ENCODE data around the gene GAS2L2. TPM values are rescaled to one million over a fixed set of nuclear protein-coding genes. Genes with fewer than 3 reads are reported as not detected.
A peak's percentile ranks its signal among the peaks of the same experiment; 100 is the strongest.

GAS2L2 gene
- total and polyA plus RNA-seq, 4 donors: 1.6 to 11.5 (median 3.9) TPM

- Histone ChIP-seq H3K36me3 (ENCODE audit: control insufficient read depth in 4 of 4, insufficient read depth in 4 of 4, low read length in 4 of 4) (peaks cover 4 to 21% (median 16%) of the 10 kb centered on the region in 4 donors), H3K9ac (ENCODE audit: insufficient read depth in 1 of 2, low read length in 2 of 2) (no peak overlapping the region), H3K27ac (ENCODE audit: low read depth in 1 of 2, low read length in 1 of 2) (peak overlapping the region; percentile 21 to 86), H3K4me1 (ENCODE audit: control insufficient read depth in 5 of 5, insufficient read depth in 5 of 5, low read length in 5 of 5) (peaks cover 6 to 34% (median 13%) of the 10 kb centered on the region in 5 donors), H3K4me3 (no peak overlapping the region), H3K9me3 (ENCODE audit: control insufficient read depth in 4 of 4, insufficient read depth in 3 of 4, low read length in 3 of 4) (no peaks in the 10 kb centered on the region), H3K27me3 (ENCODE audit: control insufficient read depth in 3 of 3, insufficient read depth in 3 of 3, low read length in 2 of 3) (no peaks in the 10 kb centered on the region)
- ATAC-seq (ENCODE audit: insufficient read depth, low FRiP score): no peak
- 41 to 70% methylated on average over 4 of the region's 4 CpGs for WGBS, 2 donors
- no peak for TF ChIP-seq CTCF (IDR thresholded peaks at IDR 0.05; ENCODE audit: control extremely low read depth, extremely low read depth)
- DNase-seq: peak in 2 of 3 donors; percentile 49 to 69
These were observed 36.1 kb downstream of the GAS2L2 start for GRCh38 chr17:35716897-35717465.

- Histone ChIP-seq H3K4me3 (no peak overlapping the region), H3K9ac (ENCODE audit: insufficient read depth in 1 of 2, low read length in 2 of 2) (no peak overlapping the region), H3K27me3 (ENCODE audit: control insufficient read depth in 3 of 3, insufficient read depth in 3 of 3, low read length in 2 of 3) (no peaks in the 10 kb centered on the region), H3K36me3 (ENCODE audit: control insufficient read depth in 4 of 4, insufficient read depth in 4 of 4, low read length in 4 of 4) (peaks cover 5 to 25% (median 15%) of the 10 kb centered on the region in 4 donors), H3K27ac (ENCODE audit: low read depth in 1 of 2, low read length in 1 of 2) (peak overlapping the region in 1 of 2 donors; percentile 86), H3K9me3 (ENCODE audit: control insufficient read depth in 4 of 4, insufficient read depth in 3 of 4, low read length in 3 of 4) (no peaks in the 10 kb centered on the region), H3K4me1 (ENCODE audit: control insufficient read depth in 5 of 5, insufficient read depth in 5 of 5, low read length in 5 of 5) (peaks cover 8 to 35% (median 13%) of the 10 kb centered on the region in 5 donors)
- WGBS, 2 donors: 89 to 92% methylated on average over 3 of the region's 3 CpGs
- DNase-seq (no peak), ATAC-seq (ENCODE audit: insufficient read depth, low FRiP score) (no peak)
- no peak for TF ChIP-seq CTCF (IDR thresholded peaks at IDR 0.05; ENCODE audit: control extremely low read depth, extremely low read depth)
These were observed 36.9 kb downstream of the GAS2L2 start for GRCh38 chr17:35716173-35716572.

- Histone ChIP-seq H3K27ac (ENCODE audit: low read depth in 1 of 2, low read length in 1 of 2) (peak overlapping the region in 1 of 2 donors; percentile 86), H3K9ac (ENCODE audit: insufficient read depth in 1 of 2, low read length in 2 of 2) (no peak overlapping the region), H3K4me1 (ENCODE audit: control insufficient read depth in 5 of 5, insufficient read depth in 5 of 5, low read length in 5 of 5) (peaks cover 8 to 34% (median 13%) of the 10 kb centered on the region in 5 donors), H3K4me3 (no peak overlapping the region), H3K9me3 (ENCODE audit: control insufficient read depth in 4 of 4, insufficient read depth in 3 of 4, low read length in 3 of 4) (no peaks in the 10 kb centered on the region), H3K27me3 (ENCODE audit: control insufficient read depth in 3 of 3, insufficient read depth in 3 of 3, low read length in 2 of 3) (no peaks in the 10 kb centered on the region), H3K36me3 (ENCODE audit: control insufficient read depth in 4 of 4, insufficient read depth in 4 of 4, low read length in 4 of 4) (peaks cover 11 to 31% (median 19%) of the 10 kb centered on the region in 4 donors)
- ATAC-seq (ENCODE audit: insufficient read depth, low FRiP score): no peak
- no peak for DNase-seq
- no peak for TF ChIP-seq CTCF (IDR thresholded peaks at IDR 0.05; ENCODE audit: control extremely low read depth, extremely low read depth)
These were observed 37.6 kb downstream of the GAS2L2 start for GRCh38 chr17:35715416-35715815.

GRCh38 chr17:35714988-35715387 is 38.1 kb downstream of the GAS2L2 start:
- H3K27ac ChIP-seq (ENCODE audit: low read depth in 1 of 2, low read length in 1 of 2): peak overlapping the region in 1 of 2 donors; percentile 45
- peaks cover 8 to 34% (median 15%) of the 10 kb centered on the region in 5 donors for H3K4me1 ChIP-seq (ENCODE audit: control insufficient read depth in 5 of 5, insufficient read depth in 5 of 5, low read length in 5 of 5)
- H3K9me3 ChIP-seq (ENCODE audit: control insufficient read depth in 4 of 4, insufficient read depth in 3 of 4, low read length in 3 of 4): no peaks in the 10 kb centered on the region
- no peak for DNase-seq
- no peaks in the 10 kb centered on the region for H3K27me3 ChIP-seq (ENCODE audit: control insufficient read depth in 3 of 3, insufficient read depth in 3 of 3, low read length in 2 of 3)
- peaks cover 10 to 32% (median 19%) of the 10 kb centered on the region in 4 donors for H3K36me3 ChIP-seq (ENCODE audit: control insufficient read depth in 4 of 4, insufficient read depth in 4 of 4, low read length in 4 of 4)
- WGBS, 2 donors: 87 to 94% methylated on average over 2 of the region's 2 CpGs
- no peak overlapping the region for H3K9ac ChIP-seq (ENCODE audit: insufficient read depth in 1 of 2, low read length in 2 of 2)
- TF ChIP-seq CTCF (IDR thresholded peaks at IDR 0.05; ENCODE audit: control extremely low read depth, extremely low read depth): no peak
- no peak overlapping the region for H3K4me3 ChIP-seq
- no peak for ATAC-seq (ENCODE audit: insufficient read depth, low FRiP score)

Measured in lung (tissue), 12 donors.